Neural progenitor cell (in vitro differentiated cells): ENCODE results near the gene TRIM63. TPM values are rescaled to one million over a fixed set of nuclear protein-coding genes. Genes with fewer than 3 reads are reported as not detected.

Experiments
- DNase-seq: peaks from one replicate; pipeline ENCODE4 v3.0.0-alpha.2; 2016; ENCODE audit warnings: low spot score
- H2AFZ ChIP-seq: fragments of 200-600 bp; sonication (generic); replicated peaks from 2 replicates; pipeline ENCODE4 v1.6.1; 2016; ENCODE audit warnings: antibody characterized with exemption
- H3F3A ChIP-seq: fragments of 200-600 bp; sonication (generic); 2 replicates; pipeline ENCODE4 v1.6.1; 2016; ENCODE audit warnings: antibody characterized with exemption, low read depth
- H3K27ac ChIP-seq: fragments of 200-600 bp; sonication (generic); 2 replicates; pipeline ENCODE4 v1.5.1; 2016; ENCODE audit warnings: mild to moderate bottlenecking
- H3K27me3 ChIP-seq: fragments of 200-600 bp; sonication (generic); 2 replicates; pipeline ENCODE4 v1.6.1; 2016; ENCODE audit warnings: mild to moderate bottlenecking, moderate library complexity
- H3K36me3 ChIP-seq: fragments of 200-600 bp; sonication (generic); 2 replicates; pipeline ENCODE4 v1.5.1; 2016
- H3K4me1 ChIP-seq: fragments of 200-600 bp; sonication (generic); 2 replicates; pipeline ENCODE4 v1.6.1; 2016; ENCODE audit warnings: mixed run types
- H3K4me2 ChIP-seq: fragments of 200-600 bp; sonication (generic); 2 replicates; pipeline ENCODE4 v1.6.1; 2016
- H3K4me3 ChIP-seq: fragments of 200-600 bp; sonication (generic); 2 replicates; pipeline ENCODE4 v1.5.1; 2016
- H3K79me2 ChIP-seq: fragments of 200-600 bp; sonication (generic); 2 replicates; pipeline ENCODE4 v1.6.1; 2016; ENCODE audit warnings: low read depth
- H3K9ac ChIP-seq: fragments of 200-600 bp; sonication (generic); 2 replicates; pipeline ENCODE4 v1.6.1; 2016
- H3K9me3 ChIP-seq: fragments of 200-600 bp; sonication (generic); 2 replicates; pipeline ENCODE4 v1.5.1; 2016; ENCODE audit warnings: low read depth
- H4K20me1 ChIP-seq: fragments of 200-600 bp; sonication (generic); 2 replicates; pipeline ENCODE4 v1.6.1; 2016; ENCODE audit warnings: low read depth
- H3K27ac Mint-ChIP-seq: 3 replicates; pipeline ENCODE4 v1.8.0; 2021; ENCODE audit warnings: mixed read lengths
- H3K27me3 Mint-ChIP-seq: 2 replicates; pipeline ENCODE4 v1.8.0; 2022; ENCODE audit warnings: low read depth, mild to moderate bottlenecking, inconsistent platforms, moderate library complexity, mixed read lengths; ENCODE audit not compliant: insufficient read depth
- H3K36me3 Mint-ChIP-seq: 3 replicates; pipeline ENCODE4 v1.8.0; 2021; ENCODE audit warnings: mixed read lengths
- H3K4me1 Mint-ChIP-seq: 3 replicates; pipeline ENCODE4 v1.8.0; 2021; ENCODE audit warnings: mixed read lengths
- H3K4me3 Mint-ChIP-seq: 3 replicates; pipeline ENCODE4 v1.8.0; 2021; ENCODE audit warnings: mild to moderate bottlenecking, moderate library complexity, mixed read lengths
- H3K9me3 Mint-ChIP-seq: 3 replicates; pipeline ENCODE4 v1.8.0; 2020; ENCODE audit warnings: mixed read lengths
- CTCF ChIP-seq: fragments of 200-600 bp; sonication (generic); IDR thresholded peaks from 2 replicates; pipeline ENCODE4 v1.5.1; 2017; ENCODE audit warnings: antibody characterized with exemption, mild to moderate bottlenecking
- EZH2 ChIP-seq: fragments of 200-600 bp; sonication (generic); IDR thresholded peaks from 2 replicates; pipeline ENCODE4 v1.6.1; 2017; ENCODE audit warnings: antibody characterized with exemption, mild to moderate bottlenecking, moderate library complexity
- EZH2phosphoT487 ChIP-seq: fragments of 200-600 bp; sonication (generic); IDR thresholded peaks from 2 replicates; pipeline ENCODE4 v1.6.1; 2017; ENCODE audit warnings: antibody characterized with exemption
- total RNA-seq: library from RNA; depleted of rRNA; stranded (reverse); fragments of >200 nt; gene quantifications from 2 replicates; pipeline ENCODE4 v1.2.3, GENCODE V29; 2015; ENCODE audit warnings: low replicate concordance

Gene TRIM63
- total RNA-seq, 1 donor from 2014 or later: not detected

DNA sequence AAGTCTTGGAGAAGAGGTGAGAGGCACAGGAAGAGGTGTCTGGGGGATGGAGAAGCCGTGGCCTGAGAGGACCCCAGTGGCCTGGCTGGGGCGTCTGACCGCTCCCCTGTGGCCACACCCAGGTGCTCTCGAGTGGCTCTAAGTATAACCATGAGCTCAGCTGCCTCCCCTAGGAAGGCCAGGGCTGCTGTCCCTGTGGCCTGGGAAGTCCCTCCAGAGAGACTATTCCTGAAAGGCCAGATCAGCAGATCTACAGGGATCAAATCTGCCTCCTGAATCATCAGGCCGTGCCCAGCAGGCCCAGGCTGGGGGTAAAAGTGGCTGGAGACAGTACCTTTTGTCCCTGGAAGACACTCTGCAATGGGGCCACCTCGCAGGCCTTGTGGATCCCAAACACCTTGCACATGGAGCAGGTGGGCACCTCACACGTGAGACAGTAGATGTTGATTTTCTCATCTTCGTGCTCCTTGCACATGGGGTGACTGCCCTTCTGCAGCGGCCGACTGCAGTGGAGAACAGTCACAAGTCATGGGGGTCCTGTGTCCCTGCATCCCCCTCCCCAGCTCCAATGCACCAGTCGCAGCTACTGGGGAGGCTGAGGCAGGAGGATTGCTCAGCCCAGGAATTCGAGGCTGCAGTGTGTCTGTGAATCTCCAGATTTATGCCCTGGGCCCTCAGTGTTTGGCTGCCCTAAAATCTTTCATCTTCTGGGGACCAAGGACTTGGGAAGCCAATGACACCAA lies 6.4 kb downstream of the TRIM63 start:
- H3K9me3 Mint-ChIP-seq: no peaks in the 10 kb centered on the region
- Histone ChIP-seq H3K4me2 (no peak overlapping the region), H3K9ac (no peak overlapping the region), H3K27ac (no peak overlapping the region), H3K36me3 (no peaks in the 10 kb centered on the region), H2AFZ (no peak overlapping the region), H3K79me2 (no peaks in the 10 kb centered on the region), H3K4me1 (peaks cover 8% of the 10 kb centered on the region), H3K27me3 (peaks cover 9% of the 10 kb centered on the region), H4K20me1 (no peaks in the 10 kb centered on the region), H3F3A (no peaks in the 10 kb centered on the region), H3K4me3 (no peak overlapping the region), H3K9me3 (no peaks in the 10 kb centered on the region)
- H3K27ac Mint-ChIP-seq: peak overlapping the region; percentile 93
- peaks cover 8% of the 10 kb centered on the region for H3K27me3 Mint-ChIP-seq
- H3K36me3 Mint-ChIP-seq: no peaks in the 10 kb centered on the region
- peaks cover 2% of the 10 kb centered on the region for H3K4me1 Mint-ChIP-seq
- no peak overlapping the region for H3K4me3 Mint-ChIP-seq
- TF ChIP-seq EZH2phosphoT487: no peak
- DNase-seq: no peak

GRCh38 chr1:26059906-26060305 lies 7.5 kb downstream of the TRIM63 start:
- no peak for DNase-seq
- TF ChIP-seq CTCF: no peak
- no peak for TF ChIP-seq EZH2phosphoT487
- TF ChIP-seq EZH2: no peak
- Histone ChIP-seq H3F3A (no peaks in the 10 kb centered on the region), H4K20me1 (no peaks in the 10 kb centered on the region), H3K4me1 (peaks cover 8% of the 10 kb centered on the region), H3K9me3 (no peaks in the 10 kb centered on the region), H3K27me3 (peaks cover 9% of the 10 kb centered on the region), H3K4me2 (peak overlapping the region; percentile 16), H3K9ac (no peak overlapping the region), H3K36me3 (no peaks in the 10 kb centered on the region), H2AFZ (no peak overlapping the region), H3K79me2 (no peaks in the 10 kb centered on the region), H3K27ac (no peak overlapping the region), H3K4me3 (no peak overlapping the region)
- Mint-ChIP-seq H3K4me3 (no peak overlapping the region), H3K27ac (no peak overlapping the region), H3K9me3 (no peaks in the 10 kb centered on the region), H3K27me3 (peaks cover 6% of the 10 kb centered on the region), H3K4me1 (no peaks in the 10 kb centered on the region), H3K36me3 (no peaks in the 10 kb centered on the region)

- no peaks in the 10 kb centered on the region for H3K79me2 ChIP-seq
- no peak overlapping the region for H3K27ac ChIP-seq
- H3K4me1 Mint-ChIP-seq: peaks cover 5% of the 10 kb centered on the region
- H3F3A ChIP-seq: no peaks in the 10 kb centered on the region
- no peak overlapping the region for H3K9ac ChIP-seq
- H3K27me3 Mint-ChIP-seq: peaks cover 6% of the 10 kb centered on the region
- TF ChIP-seq EZH2: no peak
- TF ChIP-seq EZH2phosphoT487: no peak
- no peak for TF ChIP-seq CTCF
- no peak for DNase-seq
- no peak overlapping the region for H2AFZ ChIP-seq
- H3K36me3 ChIP-seq: no peaks in the 10 kb centered on the region
- H4K20me1 ChIP-seq: no peaks in the 10 kb centered on the region
- peaks cover 12% of the 10 kb centered on the region for H3K4me1 ChIP-seq
- H3K27ac Mint-ChIP-seq: no peak overlapping the region
- H3K27me3 ChIP-seq: peaks cover 21% of the 10 kb centered on the region
- no peak overlapping the region for H3K4me2 ChIP-seq
- H3K36me3 Mint-ChIP-seq: no peaks in the 10 kb centered on the region
- no peaks in the 10 kb centered on the region for H3K9me3 ChIP-seq
- no peak overlapping the region for H3K4me3 ChIP-seq
- H3K9me3 Mint-ChIP-seq: no peaks in the 10 kb centered on the region
- no peak overlapping the region for H3K4me3 Mint-ChIP-seq
Measured at GRCh38 chr1:26058052-26058595, 9.3 kb downstream of the TRIM63 start.

- Histone ChIP-seq H3K9ac (no peak overlapping the region), H3K36me3 (no peaks in the 10 kb centered on the region), H3K4me1 (peaks cover 12% of the 10 kb centered on the region), H3F3A (no peaks in the 10 kb centered on the region), H4K20me1 (no peaks in the 10 kb centered on the region), H2AFZ (no peak overlapping the region), H3K79me2 (no peaks in the 10 kb centered on the region), H3K27me3 (peaks cover 21% of the 10 kb centered on the region), H3K9me3 (no peaks in the 10 kb centered on the region), H3K27ac (no peak overlapping the region), H3K4me2 (no peak overlapping the region), H3K4me3 (no peak overlapping the region)
- no peak for DNase-seq
- TF ChIP-seq EZH2 (no peak), EZH2phosphoT487 (no peak), CTCF (no peak)
- no peaks in the 10 kb centered on the region for H3K9me3 Mint-ChIP-seq
- no peaks in the 10 kb centered on the region for H3K36me3 Mint-ChIP-seq
- H3K27me3 Mint-ChIP-seq: peaks cover 6% of the 10 kb centered on the region
- H3K27ac Mint-ChIP-seq: no peak overlapping the region
- no peak overlapping the region for H3K4me3 Mint-ChIP-seq
- peaks cover 5% of the 10 kb centered on the region for H3K4me1 Mint-ChIP-seq
Measured at GRCh38 chr1:26057189-26057588, 10.2 kb downstream of the TRIM63 start.
